ENCODE data around the gene ATXN7L1.
"Not testable (repeated sequence)": the region's sequence is repeated elsewhere in the genome, so short reads cannot be mapped to it uniquely, and the experiment has no call there.

Gene ATXN7L1

GRCh38 chr7:105602325-105603305, 273.8 kb downstream of the ATXN7L1 start:
- no peak for DNase-seq

- DNase-seq = no peak
Measured at GRCh38 chr7:105600720-105601550, 275.5 kb downstream of the ATXN7L1 start.

DNA sequence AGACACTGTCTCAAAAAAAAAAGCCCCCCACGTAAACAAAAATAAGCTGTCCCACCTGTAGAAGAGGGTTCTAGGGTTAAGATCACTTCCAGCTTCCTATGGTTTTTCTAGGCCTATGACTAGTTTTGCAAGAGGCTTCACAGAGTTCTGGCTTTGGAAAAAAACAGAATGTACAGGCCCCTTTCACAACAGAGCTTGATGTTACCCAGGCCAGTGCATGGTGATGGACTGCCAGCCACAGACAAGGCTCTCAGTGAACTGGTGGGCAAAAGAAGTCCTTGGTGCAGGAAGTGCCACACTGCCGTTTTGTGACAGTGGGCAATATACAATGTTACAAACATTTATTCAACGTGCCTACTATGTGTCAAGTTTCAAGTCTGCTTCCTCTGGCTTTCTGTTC, 276.8 kb downstream of the ATXN7L1 start:
- no peak for DNase-seq

- not testable (repeated sequence) for DNase-seq
Measured at GRCh38 chr7:105599080-105599479, 277.3 kb downstream of the ATXN7L1 start.

DNA sequence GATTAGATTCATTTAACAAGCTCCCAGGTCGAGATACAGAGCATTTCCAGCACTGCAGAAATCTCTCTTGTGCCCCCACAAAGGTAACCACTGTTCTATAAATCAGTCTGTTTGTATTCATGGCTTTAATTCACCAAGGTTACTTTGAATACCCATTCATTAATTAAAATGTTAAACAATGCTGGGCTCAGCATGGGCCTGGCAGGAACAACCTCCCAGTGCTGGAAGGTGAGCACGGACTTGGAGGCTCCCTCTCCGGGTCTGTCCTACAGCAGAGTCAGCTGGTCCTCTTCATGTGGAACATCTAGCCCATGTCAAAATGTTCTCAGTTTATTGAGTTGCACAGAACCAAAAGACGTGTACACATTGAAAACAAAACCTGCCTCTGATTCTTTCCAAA, 279.5 kb downstream of the ATXN7L1 start:
- DNase-seq = no peak

DNA sequence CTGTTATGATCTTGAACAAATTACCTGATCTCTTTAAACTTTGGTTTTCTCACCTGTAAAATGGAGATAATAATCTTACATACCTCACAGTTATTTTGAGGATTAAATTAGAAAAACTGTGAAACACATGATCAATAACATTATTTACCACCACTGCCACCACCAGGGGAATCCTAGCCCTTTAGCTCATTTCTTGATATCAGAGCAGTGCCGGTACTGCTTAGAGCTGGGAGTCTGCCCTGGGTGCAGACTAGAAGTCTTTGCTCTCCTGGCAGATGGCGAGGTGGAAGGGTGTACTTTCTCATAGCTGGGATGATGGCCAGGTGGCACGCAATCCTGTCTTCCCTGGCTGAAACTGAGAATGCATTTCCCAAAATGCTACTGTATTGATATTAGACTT, 282.4 kb downstream of the ATXN7L1 start:
- peak; percentile 91 to 94 for DNase-seq

DNA sequence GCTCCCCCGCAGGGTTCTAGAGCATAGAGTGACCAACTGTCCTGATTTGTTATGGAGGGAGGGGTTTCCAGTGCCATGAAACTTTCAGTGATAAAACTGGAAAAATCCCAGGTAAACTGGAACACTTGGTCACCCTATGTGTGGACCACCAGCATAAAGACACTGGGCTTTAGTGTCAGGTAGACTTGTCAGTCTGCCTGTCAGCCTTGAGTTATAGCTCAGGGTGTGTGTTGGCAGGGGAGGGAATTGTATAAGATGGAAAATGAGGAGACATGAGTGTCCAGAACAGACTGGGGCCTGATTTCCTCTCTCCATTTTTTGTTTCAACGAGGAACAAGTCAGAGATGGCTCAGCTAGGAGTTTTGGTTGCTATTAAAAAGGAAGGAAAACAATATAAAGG, 284.9 kb downstream of the ATXN7L1 start:
- DNase-seq = no peak

GRCh38 chr7:105590793-105591192, 285.6 kb downstream of the ATXN7L1 start:
- DNase-seq = no peak

GRCh38 chr7:105589356-105590077, 286.9 kb downstream of the ATXN7L1 start:
- DNase-seq = peak; percentile 63 to 85

DNA sequence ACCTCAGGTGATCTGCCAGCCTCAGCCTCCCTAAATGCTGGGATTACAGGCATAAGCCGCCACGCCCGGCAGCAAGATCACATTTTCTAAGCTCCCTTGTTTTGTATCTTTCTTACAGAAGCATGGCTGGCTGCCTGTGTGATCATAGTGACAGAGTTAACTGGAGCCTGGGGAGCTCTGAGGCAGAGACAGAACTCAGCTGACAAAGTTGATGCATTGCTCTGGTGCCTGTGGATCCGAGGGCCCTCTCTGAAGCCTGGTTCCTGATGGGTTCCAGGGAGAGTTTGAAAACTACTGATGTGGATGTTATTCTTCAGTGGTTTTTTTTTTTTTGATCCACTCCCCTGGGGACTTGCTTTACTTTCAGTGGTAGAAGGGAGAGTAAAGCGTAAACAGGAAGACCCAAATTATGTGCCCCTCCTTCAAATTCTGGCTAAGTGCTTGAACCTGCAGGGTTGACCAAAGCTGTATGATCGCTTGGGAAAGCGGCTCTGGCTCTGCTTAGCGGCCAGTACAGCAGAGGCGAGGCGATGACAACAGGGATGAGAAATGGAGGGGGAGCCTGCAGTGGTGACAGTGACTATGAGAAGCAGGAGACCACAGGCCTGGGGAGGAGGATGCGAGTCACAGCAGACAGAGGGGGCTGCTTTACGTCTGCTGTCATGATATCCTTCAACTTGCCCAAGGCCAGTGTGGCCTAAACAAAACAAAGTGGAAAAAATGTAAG, 288.3 kb downstream of the ATXN7L1 start:
- no peak for DNase-seq

DNA sequence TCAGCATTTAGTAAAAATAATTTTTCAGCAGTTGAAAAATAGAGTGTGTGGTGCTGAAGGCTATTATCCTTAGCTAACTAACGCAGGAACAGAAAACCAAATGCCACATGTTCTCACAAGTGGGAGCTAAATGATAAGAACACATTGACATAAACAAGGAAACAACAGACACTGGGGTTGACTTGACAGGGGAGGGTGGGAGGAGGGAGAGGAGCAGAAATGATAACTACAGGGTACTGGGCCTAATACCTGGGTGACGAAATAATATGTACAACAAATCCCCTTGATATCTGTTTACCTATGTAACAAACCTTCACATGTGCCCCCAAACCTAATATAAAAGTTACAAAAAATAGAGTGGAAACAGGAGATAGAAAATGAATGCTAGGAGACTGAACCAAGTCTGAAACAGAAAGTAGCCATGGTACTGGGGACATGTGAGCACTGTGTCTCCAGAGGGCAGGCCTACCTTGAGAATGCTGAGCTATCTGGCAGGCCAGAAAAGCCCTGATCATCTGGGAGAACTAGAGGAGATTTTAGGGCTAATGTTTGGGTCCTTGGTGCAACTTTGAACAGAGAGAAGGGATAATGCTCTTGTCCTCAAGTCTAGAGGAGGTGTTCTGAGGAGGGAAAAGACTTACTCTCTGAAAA, 290.4 kb downstream of the ATXN7L1 start:
- no peak for DNase-seq

DNA sequence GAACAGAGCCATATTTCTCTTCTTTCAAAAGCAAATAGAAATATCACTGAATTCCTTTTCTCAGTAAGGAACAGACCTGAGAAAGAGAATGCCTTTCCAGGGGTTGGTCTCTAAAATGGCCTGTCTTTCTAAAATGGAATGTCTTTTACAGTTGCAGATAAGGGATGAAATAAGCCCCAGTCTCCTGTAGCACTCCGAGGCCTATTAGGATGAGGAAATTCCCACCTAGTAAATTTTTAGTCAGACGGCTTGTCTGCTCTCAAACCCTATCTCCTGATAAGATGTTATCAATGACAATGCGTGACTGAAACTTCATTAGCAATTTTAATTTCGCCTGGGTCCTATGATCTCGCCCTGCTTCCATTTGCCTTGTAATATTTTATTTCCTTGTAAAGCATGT, 292.2 kb downstream of the ATXN7L1 start:
- DNase-seq = no peak

DNA sequence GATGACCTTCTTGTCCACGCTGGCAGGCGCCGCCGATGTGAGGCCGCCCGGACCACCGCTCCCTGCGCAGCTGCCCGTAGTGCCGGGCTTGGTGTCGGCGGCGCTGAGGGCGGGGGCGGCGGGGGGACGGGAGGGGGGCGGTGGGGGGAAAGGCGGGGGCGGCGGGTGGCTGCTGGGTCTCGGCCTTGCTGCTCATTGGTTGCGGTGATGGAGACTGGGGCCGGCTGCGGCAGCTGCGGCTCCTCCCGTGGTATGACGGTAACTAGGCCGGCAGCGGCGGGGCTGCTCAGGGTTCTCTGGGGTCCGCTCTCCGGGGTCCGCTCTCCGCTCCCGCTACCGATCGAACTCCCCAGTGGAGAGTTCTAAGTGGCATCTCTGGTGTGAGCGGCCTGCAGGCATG, 293.3 kb downstream of the ATXN7L1 start:
- DNase-seq = no peak

DNA sequence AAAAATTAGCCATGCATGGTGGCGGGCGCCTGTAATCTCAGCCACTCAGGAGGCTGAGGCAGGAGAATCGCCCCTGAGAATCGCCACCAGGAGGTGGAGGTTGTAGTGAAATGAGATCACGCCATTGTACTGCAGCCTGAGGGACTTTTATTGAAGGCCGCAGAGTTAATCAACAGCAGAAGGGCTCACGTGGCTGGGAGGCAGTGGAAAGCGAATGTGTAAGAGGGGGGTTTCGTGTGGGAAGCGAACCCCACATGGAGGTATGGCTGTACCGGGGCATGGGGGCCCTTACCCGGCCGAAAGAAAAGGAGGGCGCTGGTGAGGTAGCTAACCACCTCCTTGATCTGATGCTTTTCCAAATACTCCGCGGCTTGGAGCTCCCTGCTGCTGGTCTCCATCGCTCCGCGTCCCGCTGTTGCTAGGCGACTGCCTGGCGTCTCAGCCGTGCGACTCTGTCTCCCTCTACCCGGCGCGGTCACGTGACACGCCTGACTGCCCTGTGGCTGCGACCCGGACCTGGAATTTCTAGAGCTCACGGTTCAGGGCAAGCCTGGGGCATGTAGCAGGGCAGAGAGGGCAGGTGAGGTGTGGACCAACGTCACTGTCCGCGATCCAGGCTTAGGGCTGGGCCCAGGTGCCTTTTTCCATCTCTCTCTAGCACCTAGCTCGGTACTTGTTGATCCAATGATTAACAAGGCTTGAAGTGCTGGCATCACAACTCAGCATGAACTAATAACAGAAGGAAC, 295.2 kb downstream of the ATXN7L1 start, which contains the start of gene EFCAB10:
Gene EFCAB10, minus strand, starts transcription at position 428 of the 746 bp plus-strand sequence. Its CDS starts 30 bp downstream, at position 398.
- peak; percentile 69 to 83 for DNase-seq

- no peak for DNase-seq
Measured at GRCh38 chr7:105580022-105580740, 296.2 kb downstream of the ATXN7L1 start.

DNA sequence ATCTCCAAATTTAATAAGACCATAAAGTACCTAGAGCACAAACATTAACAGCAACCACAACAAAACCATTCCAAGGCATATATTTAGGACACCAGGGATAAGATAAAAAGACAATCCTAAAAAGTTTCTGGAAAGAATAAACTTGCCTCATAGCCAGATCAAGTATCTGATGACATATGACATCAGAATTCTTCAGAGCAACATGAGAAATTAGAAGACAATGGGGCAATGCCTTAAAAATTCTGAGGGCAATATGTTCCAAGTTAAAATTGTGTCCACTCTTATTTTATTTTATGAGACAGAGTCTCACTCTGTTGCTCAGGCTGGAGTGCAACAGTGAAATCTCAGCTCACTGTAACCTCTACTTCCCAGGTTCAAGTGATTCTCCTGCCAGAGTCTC, 297.9 kb downstream of the ATXN7L1 start:
- no peak for DNase-seq

DNA sequence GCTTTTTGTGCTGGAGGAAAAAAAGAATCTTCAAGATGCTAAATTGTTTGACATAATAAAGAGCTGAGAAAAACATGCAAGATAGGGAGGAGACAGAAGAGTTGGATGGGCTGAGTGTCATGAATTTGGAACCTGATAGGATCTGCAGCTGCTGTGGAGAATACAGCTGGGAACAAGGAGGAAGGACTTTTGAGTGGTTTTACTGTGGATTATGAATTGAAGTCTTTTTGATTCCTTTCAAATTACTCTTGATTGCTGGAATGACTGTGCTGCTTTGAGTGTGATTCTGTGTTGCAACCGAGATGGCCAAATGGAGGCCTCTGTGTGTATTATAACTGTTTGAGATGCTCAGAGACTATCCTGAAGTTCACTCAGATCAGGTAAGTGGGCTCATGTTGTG, 299.1 kb downstream of the ATXN7L1 start:
- DNase-seq = peak in 1 of 2 experiments; percentile 47

- no peak for DNase-seq
Measured at GRCh38 chr7:105571891-105572290, 304.5 kb downstream of the ATXN7L1 start.

- DNase-seq = no peak
Measured at GRCh38 chr7:105567821-105568220, 308.6 kb downstream of the ATXN7L1 start.

GRCh38 chr7:105567024-105567423, 309.4 kb downstream of the ATXN7L1 start:
- DNase-seq = no peak

Measured in NCI-H524 (cell line).